ENCODE results near the gene GRAMD4. TPM values are rescaled to one million over a fixed set of nuclear protein-coding genes. Genes with fewer than 3 reads are reported as not detected.
"Not testable (repeated sequence)": the region's sequence is repeated elsewhere in the genome, so short reads cannot be mapped to it uniquely, and the experiment has no call there.

The GRAMD4 gene
- polyA plus RNA-seq, 1 experiment: 7.5 TPM

- POLR2A ChIA-PET: no interaction called here
- H3K4me3 ChIP-seq (ENCODE audit: low read depth, low read length): no peak overlapping the region
These were observed 9.1 kb downstream of the GRAMD4 start for GRCh38 chr22:46629291-46629690.

GRCh38 chr22:46631113-46631512 lies 10.9 kb downstream of the GRAMD4 start:
- no peak overlapping the region for H3K27ac ChIP-seq (ENCODE audit: low read depth, low read length)
- no peaks in the 10 kb centered on the region; the same call in 1 of the 2 replicates for H3K9me3 ChIP-seq (ENCODE audit: control insufficient read depth, insufficient read depth, low read length)
- no peak overlapping the region for H3K4me3 ChIP-seq (ENCODE audit: low read depth, low read length)
- DNase-seq (ENCODE audit: low read depth, low spot score): no peak
- no peaks in the 10 kb centered on the region for H3K27me3 ChIP-seq (ENCODE audit: control insufficient read depth, insufficient read depth, low read length)
- ChIA-PET CTCF (no interaction called here), POLR2A (no interaction called here)
- TF ChIP-seq, protein P1, sequence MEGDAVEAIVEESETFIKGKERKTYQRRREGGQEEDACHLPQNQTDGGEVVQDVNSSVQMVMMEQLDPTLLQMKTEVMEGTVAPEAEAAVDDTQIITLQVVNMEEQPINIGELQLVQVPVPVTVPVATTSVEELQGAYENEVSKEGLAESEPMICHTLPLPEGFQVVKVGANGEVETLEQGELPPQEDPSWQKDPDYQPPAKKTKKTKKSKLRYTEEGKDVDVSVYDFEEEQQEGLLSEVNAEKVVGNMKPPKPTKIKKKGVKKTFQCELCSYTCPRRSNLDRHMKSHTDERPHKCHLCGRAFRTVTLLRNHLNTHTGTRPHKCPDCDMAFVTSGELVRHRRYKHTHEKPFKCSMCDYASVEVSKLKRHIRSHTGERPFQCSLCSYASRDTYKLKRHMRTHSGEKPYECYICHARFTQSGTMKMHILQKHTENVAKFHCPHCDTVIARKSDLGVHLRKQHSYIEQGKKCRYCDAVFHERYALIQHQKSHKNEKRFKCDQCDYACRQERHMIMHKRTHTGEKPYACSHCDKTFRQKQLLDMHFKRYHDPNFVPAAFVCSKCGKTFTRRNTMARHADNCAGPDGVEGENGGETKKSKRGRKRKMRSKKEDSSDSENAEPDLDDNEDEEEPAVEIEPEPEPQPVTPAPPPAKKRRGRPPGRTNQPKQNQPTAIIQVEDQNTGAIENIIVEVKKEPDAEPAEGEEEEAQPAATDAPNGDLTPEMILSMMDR (IDR thresholded peaks at IDR 0.05; ENCODE audit: low read depth, low read length): no peak

More at GRCh38 chr22:46629291-46629690, 9.1 kb downstream of the GRAMD4 start:
- CTCF ChIA-PET: no interaction called here
- Histone ChIP-seq H3K27me3 (ENCODE audit: control insufficient read depth, insufficient read depth, low read length) (no peaks in the 10 kb centered on the region), H3K27ac (ENCODE audit: low read depth, low read length) (no peak overlapping the region), H3K9me3 (ENCODE audit: control insufficient read depth, insufficient read depth, low read length) (no peaks in the 10 kb centered on the region; the same call in 1 of the 2 replicates)
- DNase-seq (ENCODE audit: low read depth, low spot score): no peak
- TF ChIP-seq, protein P1 (IDR thresholded peaks at IDR 0.05; ENCODE audit: low read depth, low read length): no peak

- no peak for DNase-seq (ENCODE audit: low read depth, low spot score)
- TF ChIP-seq, protein P1 (IDR thresholded peaks at IDR 0.05; ENCODE audit: low read depth, low read length): no peak
- ChIA-PET POLR2A (no interaction called here), CTCF (no interaction called here)
- Histone ChIP-seq H3K9me3 (ENCODE audit: control insufficient read depth, insufficient read depth, low read length) (no peaks in the 10 kb centered on the region; the same call in 1 of the 2 replicates), H3K4me3 (ENCODE audit: low read depth, low read length) (no peak overlapping the region), H3K27ac (ENCODE audit: low read depth, low read length) (no peak overlapping the region), H3K27me3 (ENCODE audit: control insufficient read depth, insufficient read depth, low read length) (no peaks in the 10 kb centered on the region)
These were observed 12.6 kb downstream of the GRAMD4 start for GRCh38 chr22:46632646-46633249.

DNA sequence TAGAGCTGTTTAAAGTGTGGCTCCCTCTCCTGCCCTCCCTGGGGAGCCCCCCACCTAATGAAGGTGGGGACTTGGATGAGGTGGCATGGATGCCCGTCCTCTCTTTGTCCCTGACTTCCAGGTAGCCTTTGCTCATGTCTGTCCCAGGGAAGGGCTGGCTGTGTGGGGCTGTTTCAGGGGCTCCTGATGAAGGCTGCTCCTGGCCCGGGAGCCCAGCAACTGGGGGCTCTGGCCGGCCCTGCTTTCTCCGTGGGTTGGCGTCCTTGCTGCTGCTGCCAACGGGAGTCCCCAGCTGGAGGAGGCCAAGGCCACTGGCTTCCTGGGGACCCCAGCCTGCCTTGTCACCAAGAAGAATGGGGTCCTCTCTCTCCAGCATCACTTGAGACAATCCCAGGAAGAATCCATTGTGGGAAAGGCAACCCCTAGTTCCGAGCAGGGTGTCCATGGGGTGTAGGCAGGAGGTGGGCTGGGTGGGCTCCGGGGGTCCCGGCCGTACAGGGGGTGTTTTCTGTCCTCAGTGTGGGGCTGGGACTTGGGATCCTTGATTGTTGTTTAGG lies 13.2 kb downstream of the GRAMD4 start:
- POLR2A ChIA-PET: interaction anchor here (1.0 kb wide), 1 partner anchor 24 kb away, joined by 3 read pairs; no protein-coding TSS in a partner anchor
- CTCF ChIA-PET: no interaction called here
- no peak for DNase-seq (ENCODE audit: low read depth, low spot score)
- Histone ChIP-seq H3K27me3 (ENCODE audit: control insufficient read depth, insufficient read depth, low read length) (no peaks in the 10 kb centered on the region), H3K9me3 (ENCODE audit: control insufficient read depth, insufficient read depth, low read length) (no peaks in the 10 kb centered on the region; the same call in 1 of the 2 replicates), H3K27ac (ENCODE audit: low read depth, low read length) (no peak overlapping the region), H3K4me3 (ENCODE audit: low read depth, low read length) (no peak overlapping the region)
- TF ChIP-seq, protein P1 (IDR thresholded peaks at IDR 0.05; ENCODE audit: low read depth, low read length): no peak

GRCh38 chr22:46634011-46634699 lies 14.0 kb downstream of the GRAMD4 start:
- no peak for DNase-seq (ENCODE audit: low read depth, low spot score)
- TF ChIP-seq, protein P1 (IDR thresholded peaks at IDR 0.05; ENCODE audit: low read depth, low read length): no peak
- H3K4me3 ChIP-seq (ENCODE audit: low read depth, low read length): no peak overlapping the region
- ChIA-PET CTCF (no interaction called here), POLR2A (interaction anchor here (1.0 kb wide), 1 partner anchor 23 kb away, joined by 3 read pairs; no protein-coding TSS in a partner anchor)
- H3K27me3 ChIP-seq (ENCODE audit: control insufficient read depth, insufficient read depth, low read length): no peaks in the 10 kb centered on the region
- H3K27ac ChIP-seq (ENCODE audit: low read depth, low read length): no peak overlapping the region
- no peaks in the 10 kb centered on the region; the same call in 1 of the 2 replicates for H3K9me3 ChIP-seq (ENCODE audit: control insufficient read depth, insufficient read depth, low read length)

DNA sequence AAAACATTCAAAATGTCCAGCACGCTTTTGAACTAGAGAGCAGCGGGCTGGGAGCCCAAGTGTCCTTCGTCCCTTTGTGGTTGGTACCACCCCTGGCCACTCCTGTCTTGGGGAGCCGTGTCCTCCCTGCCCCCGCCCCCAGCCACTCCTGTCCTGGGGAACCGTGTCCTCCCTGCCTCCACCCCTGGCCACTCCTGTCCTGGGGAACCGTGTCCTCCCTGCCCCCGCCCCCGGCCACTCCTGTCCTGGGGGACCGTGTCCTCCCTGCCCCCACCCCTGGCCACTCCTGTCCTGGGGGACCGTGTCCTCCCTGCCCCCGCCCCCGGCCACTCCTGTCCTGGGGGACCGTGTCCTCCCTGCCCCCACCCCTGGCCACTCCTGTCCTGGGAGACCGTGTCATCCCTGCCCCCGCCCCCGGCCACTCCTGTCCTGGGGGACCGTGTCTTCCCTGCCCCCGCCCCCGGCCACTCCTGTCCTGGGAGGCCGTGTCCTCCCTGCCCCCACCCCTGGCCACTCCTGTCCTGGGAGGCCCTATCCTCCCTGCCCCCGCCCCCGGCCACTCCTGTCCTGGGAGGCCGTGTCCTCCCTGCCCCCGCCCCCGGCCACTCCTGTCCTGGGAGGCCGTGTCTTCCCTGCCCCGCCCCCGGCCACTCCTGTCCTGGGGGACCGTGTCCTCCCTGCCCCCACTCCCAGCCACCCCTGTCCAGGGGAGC lies 14.9 kb downstream of the GRAMD4 start:
- POLR2A ChIA-PET; DNase-seq (ENCODE audit: low read depth, low spot score); CTCF ChIA-PET; H3K27me3 ChIP-seq (ENCODE audit: control insufficient read depth, insufficient read depth, low read length); H3K4me3 ChIP-seq (ENCODE audit: low read depth, low read length); H3K9me3 ChIP-seq (ENCODE audit: control insufficient read depth, insufficient read depth, low read length); H3K27ac ChIP-seq (ENCODE audit: low read depth, low read length): not testable (repeated sequence)

All from AG04450 (cell line).